Measurements from ENCODE around the gene KLHL26. TPM values are rescaled to one million over a fixed set of nuclear protein-coding genes. Genes with fewer than 3 reads are reported as not detected.
A peak's percentile ranks its signal among the peaks of the same experiment; 100 is the strongest.

The KLHL26 gene
- polyA plus RNA-seq, 3 donors = 1.6 to 3.2 (median 2.0) TPM

GRCh38 chr19:18675779-18676178 is 39.0 kb downstream of the KLHL26 start:
- no peak overlapping the region for H3K4me2 ChIP-seq (replicated peaks; ENCODE audit: extremely low read depth, low read length, poor library complexity, severe bottlenecking)
- no peak overlapping the region for H3K4me3 ChIP-seq (replicated peaks in 1 of 3; ENCODE audit: low read depth in 2 of 3, low read length in 3 of 3)
- no peaks in the 10 kb centered on the region for H4K20me1 ChIP-seq (ENCODE audit: insufficient read depth, low read length)
- intact Hi-C loops (cut with micrococcal nuclease) = loop anchor here in 1 of 2 donors (5.0 kb wide), 1 partner anchor 38 kb away; the partner anchor contains the start of gene KLHL26
- no peak overlapping the region for H3K4me3 Mint-ChIP-seq
- H3K9me3 ChIP-seq (replicated peaks in 1 of 2; ENCODE audit: control insufficient read depth in 1 of 2, insufficient read depth in 1 of 2, low read length in 2 of 2) = no peaks in the 10 kb centered on the region
- no peak overlapping the region for H3K27ac Mint-ChIP-seq
- H3K4me1 ChIP-seq (ENCODE audit: control insufficient read depth in 1 of 2, insufficient read depth in 2 of 2, low read length in 2 of 2) = peaks cover 30 to 31% of the 10 kb centered on the region in 2 donors
- no peak overlapping the region for H2AFZ ChIP-seq (ENCODE audit: insufficient read depth, low read depth, low read length, poor library complexity, severe bottlenecking)
- DNase-seq = no peak
- H3K27me3 Mint-ChIP-seq (ENCODE audit: low read depth in 3 of 3) = peaks cover 0 to 3% (median 0%) of the 10 kb centered on the region in 3 donors
- H3K9me3 Mint-ChIP-seq = peaks cover 0 to 6% (median 0%) of the 10 kb centered on the region in 7 donors
- H3K79me2 ChIP-seq (ENCODE audit: insufficient read depth, low read length) = no peaks in the 10 kb centered on the region
- WGBS (ENCODE audit: insufficient coverage) = 46% methylated on average over 5 of the region's 5 CpGs
- peak; percentile 20 for TF ChIP-seq CTCF (IDR thresholded peaks at IDR 0.05)
- peaks cover 5 to 9% of the 10 kb centered on the region in 2 donors for H3K36me3 Mint-ChIP-seq
- no peak overlapping the region for H3K9ac ChIP-seq (ENCODE audit: insufficient read depth, low read length, poor library complexity, severe bottlenecking)
- peaks cover 25% of the 10 kb centered on the region for H3K4me1 Mint-ChIP-seq
- H3K27me3 ChIP-seq (ENCODE audit: control insufficient read depth in 2 of 2, insufficient read depth in 2 of 2, low read length in 2 of 2) = no peaks in the 10 kb centered on the region
- no peak overlapping the region for H3K27ac ChIP-seq (ENCODE audit: low read depth in 1 of 2, low read length in 2 of 2)
- peaks cover 0 to 3% of the 10 kb centered on the region in 2 donors for H3K36me3 ChIP-seq (replicated peaks in 1 of 2; ENCODE audit: control insufficient read depth in 1 of 2, insufficient read depth in 2 of 2, low read length in 2 of 2)

- Mint-ChIP-seq H3K27ac (peak overlapping the region in 3 of 7 donors; percentile 76 to 93 (median 87)), H3K36me3 (peaks cover under 1 to 5% of the 10 kb centered on the region in 2 donors), H3K4me3 (no peak overlapping the region), H3K9me3 (peaks cover 0 to 6% (median 0%) of the 10 kb centered on the region in 7 donors), H3K4me1 (peaks cover 25% of the 10 kb centered on the region), H3K27me3 (ENCODE audit: low read depth in 3 of 3) (peaks cover 0 to 3% (median 0%) of the 10 kb centered on the region in 3 donors)
- no peak overlapping the region for H3K4me2 ChIP-seq (replicated peaks; ENCODE audit: extremely low read depth, low read length, poor library complexity, severe bottlenecking)
- no peaks in the 10 kb centered on the region for H3K9me3 ChIP-seq (replicated peaks in 1 of 2; ENCODE audit: control insufficient read depth in 1 of 2, insufficient read depth in 1 of 2, low read length in 2 of 2)
- DNase-seq = no peak
- H3K9ac ChIP-seq (ENCODE audit: insufficient read depth, low read length, poor library complexity, severe bottlenecking) = no peak overlapping the region
- no peak overlapping the region for H3K4me3 ChIP-seq (replicated peaks in 1 of 3; ENCODE audit: low read depth in 2 of 3, low read length in 3 of 3)
- intact Hi-C loops (cut with micrococcal nuclease) = loop anchor here in 1 of 2 donors (5.0 kb wide), 1 partner anchor 39 kb away; the partner anchor contains the start of gene KLHL26
- H3K4me1 ChIP-seq (ENCODE audit: control insufficient read depth in 1 of 2, insufficient read depth in 2 of 2, low read length in 2 of 2) = peaks cover 30 to 31% of the 10 kb centered on the region in 2 donors
- no peaks in the 10 kb centered on the region for H3K27me3 ChIP-seq (ENCODE audit: control insufficient read depth in 2 of 2, insufficient read depth in 2 of 2, low read length in 2 of 2)
- WGBS (ENCODE audit: insufficient coverage) = 96% methylated on average over 4 of the region's 7 CpGs
- H2AFZ ChIP-seq (ENCODE audit: insufficient read depth, low read depth, low read length, poor library complexity, severe bottlenecking) = no peak overlapping the region
- no peaks in the 10 kb centered on the region for H3K36me3 ChIP-seq (replicated peaks in 1 of 2; ENCODE audit: control insufficient read depth in 1 of 2, insufficient read depth in 2 of 2, low read length in 2 of 2)
- H4K20me1 ChIP-seq (ENCODE audit: insufficient read depth, low read length) = no peaks in the 10 kb centered on the region
- no peaks in the 10 kb centered on the region for H3K79me2 ChIP-seq (ENCODE audit: insufficient read depth, low read length)
- no peak overlapping the region for H3K27ac ChIP-seq (ENCODE audit: low read depth in 1 of 2, low read length in 2 of 2)
- no peak for TF ChIP-seq CTCF (IDR thresholded peaks at IDR 0.05)
These were observed 39.9 kb downstream of the KLHL26 start for GRCh38 chr19:18676692-18677091.

Measured in CD14-positive monocyte (primary cell).